Measurements from ENCODE around the gene TMEM186. TPM values are rescaled to one million over a fixed set of nuclear protein-coding genes. Genes with fewer than 3 reads are reported as not detected.

TMEM186 gene
- total RNA-seq, 2 experiments from 2014 or later: 1.9 to 3.1 TPM

DNA sequence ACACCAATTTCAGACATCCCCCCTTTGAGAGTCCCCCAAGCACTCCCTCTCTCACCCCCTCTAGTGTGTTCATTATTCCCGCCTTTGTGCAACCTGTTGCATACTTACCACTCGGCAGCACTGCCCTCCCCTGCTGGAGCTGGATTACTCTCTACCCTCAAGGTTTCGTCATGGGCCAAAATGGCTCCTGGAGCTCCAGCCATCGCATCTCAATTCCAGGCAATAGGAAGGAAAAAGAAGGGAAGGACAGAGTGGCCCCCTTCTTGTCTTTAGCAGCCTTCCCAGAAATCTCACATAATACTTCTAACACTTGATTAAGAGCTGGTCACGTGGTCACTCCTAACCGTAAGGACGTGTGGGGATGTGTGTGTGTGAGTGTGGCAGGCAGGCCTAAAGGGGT lies 20.2 kb downstream of the TMEM186 start:
- H3K9me3 Mint-ChIP-seq: no peaks in the 10 kb centered on the region
- Histone ChIP-seq H3K27ac (ENCODE audit: low read depth in 1 of 2, low read length in 2 of 2) (no peak overlapping the region), H3K4me1 (ENCODE audit: insufficient read depth, low read length) (no peaks in the 10 kb centered on the region), H3K4me3 (ENCODE audit: low read length) (no peak overlapping the region), H3K36me3 (ENCODE audit: insufficient read depth, low read length) (peaks cover 28% of the 10 kb centered on the region), H3K27me3 (ENCODE audit: control insufficient read depth in 1 of 2, insufficient read depth in 2 of 2, low read length in 2 of 2) (no peaks in the 10 kb centered on the region), H3K9me3 (ENCODE audit: control insufficient read depth in 1 of 2, insufficient read depth in 1 of 2, low read length in 2 of 2) (peaks cover 0 to 11% of the 10 kb centered on the region in 2 experiments)
- TF ChIP-seq, protein P1, sequence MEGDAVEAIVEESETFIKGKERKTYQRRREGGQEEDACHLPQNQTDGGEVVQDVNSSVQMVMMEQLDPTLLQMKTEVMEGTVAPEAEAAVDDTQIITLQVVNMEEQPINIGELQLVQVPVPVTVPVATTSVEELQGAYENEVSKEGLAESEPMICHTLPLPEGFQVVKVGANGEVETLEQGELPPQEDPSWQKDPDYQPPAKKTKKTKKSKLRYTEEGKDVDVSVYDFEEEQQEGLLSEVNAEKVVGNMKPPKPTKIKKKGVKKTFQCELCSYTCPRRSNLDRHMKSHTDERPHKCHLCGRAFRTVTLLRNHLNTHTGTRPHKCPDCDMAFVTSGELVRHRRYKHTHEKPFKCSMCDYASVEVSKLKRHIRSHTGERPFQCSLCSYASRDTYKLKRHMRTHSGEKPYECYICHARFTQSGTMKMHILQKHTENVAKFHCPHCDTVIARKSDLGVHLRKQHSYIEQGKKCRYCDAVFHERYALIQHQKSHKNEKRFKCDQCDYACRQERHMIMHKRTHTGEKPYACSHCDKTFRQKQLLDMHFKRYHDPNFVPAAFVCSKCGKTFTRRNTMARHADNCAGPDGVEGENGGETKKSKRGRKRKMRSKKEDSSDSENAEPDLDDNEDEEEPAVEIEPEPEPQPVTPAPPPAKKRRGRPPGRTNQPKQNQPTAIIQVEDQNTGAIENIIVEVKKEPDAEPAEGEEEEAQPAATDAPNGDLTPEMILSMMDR (IDR thresholded peaks at IDR 0.05): no peak
- ChIA-PET CTCF (no interaction called here), POLR2A (no interaction called here)
- ATAC-seq (ENCODE audit: poor library complexity) (no peak), DNase-seq (no peak)
- intact Hi-C loops (cut with DNase I, micrococcal nuclease): no loop called here
- no peaks in the 10 kb centered on the region for H3K27me3 Mint-ChIP-seq
- H3K36me3 Mint-ChIP-seq (ENCODE audit: low read depth): peaks cover 50% of the 10 kb centered on the region
- no peak overlapping the region for H3K4me3 Mint-ChIP-seq
- H3K4me1 Mint-ChIP-seq (ENCODE audit: low read depth): no peaks in the 10 kb centered on the region
- H3K27ac Mint-ChIP-seq: no peak overlapping the region

DNA sequence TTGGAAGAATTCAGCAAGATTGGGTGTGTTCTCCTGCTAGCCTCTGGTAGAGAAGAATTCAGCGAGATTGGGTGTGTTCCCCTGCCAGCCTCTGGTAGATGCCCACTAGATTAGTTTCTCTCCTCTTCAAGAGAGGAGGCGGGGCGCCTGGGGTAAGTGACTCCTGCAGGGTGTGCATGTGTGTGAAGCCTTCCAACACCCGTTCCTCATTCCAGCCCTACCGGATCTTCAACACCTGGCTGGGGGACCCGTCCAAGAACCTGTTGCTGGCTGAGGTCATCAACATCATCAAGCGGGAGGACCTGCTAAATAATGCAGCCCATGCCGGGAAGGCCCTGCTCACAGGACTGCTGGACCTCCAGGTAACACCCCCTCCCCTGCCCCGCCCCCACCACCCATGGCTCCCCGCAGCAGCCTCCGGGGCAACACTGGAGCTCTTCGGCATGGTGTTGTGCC lies 21.3 kb downstream of the TMEM186 start:
- H3K4me3 ChIP-seq (ENCODE audit: low read length): no peak overlapping the region
- Mint-ChIP-seq H3K9me3 (no peaks in the 10 kb centered on the region), H3K27ac (no peak overlapping the region), H3K4me1 (ENCODE audit: low read depth) (no peaks in the 10 kb centered on the region), H3K27me3 (no peaks in the 10 kb centered on the region), H3K36me3 (ENCODE audit: low read depth) (peaks cover 56% of the 10 kb centered on the region), H3K4me3 (no peak overlapping the region)
- H3K9me3 ChIP-seq (ENCODE audit: control insufficient read depth in 1 of 2, insufficient read depth in 1 of 2, low read length in 2 of 2): peaks cover 0 to 11% of the 10 kb centered on the region in 2 experiments
- CTCF ChIA-PET: no interaction called here
- no peak overlapping the region for H3K27ac ChIP-seq (ENCODE audit: low read depth in 1 of 2, low read length in 2 of 2)
- DNase-seq (no peak), ATAC-seq (ENCODE audit: poor library complexity) (no peak)
- TF ChIP-seq, protein P1 (IDR thresholded peaks at IDR 0.05): no peak
- no peaks in the 10 kb centered on the region for H3K27me3 ChIP-seq (ENCODE audit: control insufficient read depth in 1 of 2, insufficient read depth in 2 of 2, low read length in 2 of 2)
- intact Hi-C loops (cut with DNase I, micrococcal nuclease): no loop called here
- H3K36me3 ChIP-seq (ENCODE audit: insufficient read depth, low read length): peaks cover 28% of the 10 kb centered on the region
- no peaks in the 10 kb centered on the region for H3K4me1 ChIP-seq (ENCODE audit: insufficient read depth, low read length)
- POLR2A ChIA-PET: no interaction called here

DNA sequence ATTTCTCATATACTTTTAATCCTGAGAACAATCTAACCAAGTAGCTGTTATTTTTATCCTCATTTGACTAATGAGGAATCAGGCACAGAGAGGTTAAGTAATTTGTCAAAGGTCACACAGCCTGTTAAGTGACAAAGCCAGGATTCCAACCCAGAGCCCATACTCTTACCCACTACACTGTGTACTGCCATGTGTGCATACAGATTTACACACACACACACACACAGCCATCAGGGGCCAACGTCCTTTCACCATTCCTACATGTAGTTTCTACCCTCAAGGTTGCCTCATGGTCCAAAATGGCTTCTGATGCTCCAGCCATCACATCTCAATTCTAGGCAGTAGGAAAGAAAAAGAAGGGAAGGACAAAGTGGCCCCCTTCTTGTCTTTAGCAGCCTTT lies 22.1 kb downstream of the TMEM186 start:
- H3K4me3 Mint-ChIP-seq: no peak overlapping the region
- DNase-seq (no peak), ATAC-seq (ENCODE audit: poor library complexity) (no peak)
- Histone ChIP-seq H3K27ac (ENCODE audit: low read depth in 1 of 2, low read length in 2 of 2) (no peak overlapping the region), H3K4me3 (ENCODE audit: low read length) (no peak overlapping the region), H3K27me3 (ENCODE audit: control insufficient read depth in 1 of 2, insufficient read depth in 2 of 2, low read length in 2 of 2) (no peaks in the 10 kb centered on the region), H3K9me3 (ENCODE audit: control insufficient read depth in 1 of 2, insufficient read depth in 1 of 2, low read length in 2 of 2) (peaks cover 0 to 11% of the 10 kb centered on the region in 2 experiments), H3K4me1 (ENCODE audit: insufficient read depth, low read length) (no peaks in the 10 kb centered on the region), H3K36me3 (ENCODE audit: insufficient read depth, low read length) (peaks cover 28% of the 10 kb centered on the region)
- H3K4me1 Mint-ChIP-seq (ENCODE audit: low read depth): no peaks in the 10 kb centered on the region
- H3K27ac Mint-ChIP-seq: no peak overlapping the region
- CTCF ChIA-PET: no interaction called here
- H3K27me3 Mint-ChIP-seq: no peaks in the 10 kb centered on the region
- no peaks in the 10 kb centered on the region for H3K9me3 Mint-ChIP-seq
- intact Hi-C loops (cut with DNase I, micrococcal nuclease): no loop called here
- H3K36me3 Mint-ChIP-seq (ENCODE audit: low read depth): peaks cover 56% of the 10 kb centered on the region
- POLR2A ChIA-PET: no interaction called here
- TF ChIP-seq, protein P1 (IDR thresholded peaks at IDR 0.05): no peak
